Tibial nerve (tissue), 3 donors: ENCODE measurements around the gene TMEM245.

ENCODE experiments used
- CTCF ChIP-seq, 5 experiments: fragments of 200-600 bp in 3 of 5; fragments of 450-650 bp in 2 of 5; sonication (generic) in 3 of 5; IDR thresholded peaks; one replicate each; pipeline ENCODE4 v1.5.1; 2016 to 2019; ENCODE audit warnings: antibody characterized with exemption in 5 of 5, mild to moderate bottlenecking in 3 of 5, moderate library complexity in 2 of 5
- POLR2A ChIP-seq, 2 donors: fragments of 450-650 bp; IDR thresholded peaks; one replicate each; pipeline ENCODE4 v1.6.1; 2017; ENCODE audit warnings: antibody characterized with exemption in 2 of 2, mild to moderate bottlenecking in 2 of 2, moderate library complexity in 2 of 2

- TF ChIP-seq POLR2A (IDR thresholded peaks at IDR 0.05) (no peak), CTCF (IDR thresholded peaks at IDR 0.05) (no peak)
Measured at GRCh38 chr9:109068764-109069163, 51.0 kb downstream of the TMEM245 start.
